T1000 (cell line): ENCODE measurements around the gene OR6A2.

Experiments used
- DNase-seq: peaks from one replicate; lab custom pipeline; 2025; ENCODE audit warnings: mixed read lengths; lab: John Stamatoyannopoulos, UW

The OR6A2 gene

GRCh38 chr11:6755953-6756347 is 43.5 kb downstream of the OR6A2 start:
- no peak for DNase-seq

- DNase-seq = no peak
Measured at GRCh38 chr11:6755303-6755952, 44.1 kb downstream of the OR6A2 start.

- no peak for DNase-seq
Measured at GRCh38 chr11:6747097-6747668, 52.3 kb downstream of the OR6A2 start.

GRCh38 chr11:6746626-6747025 is 52.9 kb downstream of the OR6A2 start:
- no peak for DNase-seq

GRCh38 chr11:6746086-6746618 is 53.3 kb downstream of the OR6A2 start:
- DNase-seq = no peak

- no peak for DNase-seq
Measured at GRCh38 chr11:6745465-6746015, 53.9 kb downstream of the OR6A2 start.

GRCh38 chr11:6745018-6745417 is 54.5 kb downstream of the OR6A2 start:
- no peak for DNase-seq

GRCh38 chr11:6742260-6742659 is 57.2 kb downstream of the OR6A2 start:
- DNase-seq = no peak
